ENCODE data around the gene MBD2.

DNA sequence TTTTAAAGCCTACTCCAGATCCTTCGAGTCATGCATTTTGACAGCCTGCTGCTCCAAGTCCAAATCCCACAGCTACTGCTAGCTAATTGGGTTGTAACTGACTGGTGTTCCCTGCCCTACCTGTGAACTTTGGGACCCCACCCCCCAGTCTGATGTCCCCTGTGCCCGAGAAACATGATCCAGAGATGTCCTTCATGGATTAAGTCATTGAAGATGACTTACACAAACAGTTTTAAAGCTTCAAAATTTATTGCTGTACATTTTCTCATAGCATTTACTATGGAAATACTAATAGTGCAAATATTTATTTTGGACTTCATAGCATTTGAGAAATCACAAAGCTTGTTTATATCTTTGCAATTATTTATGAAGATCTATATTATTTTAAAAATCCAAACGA is 73.1 kb downstream of the MBD2 start:
- TF ChIP-seq ZNF670 (tag by site-specific recombination; IDR thresholded peaks at IDR 0.05; ENCODE audit: low read depth): no peak
- no peak for TF ChIP-seq ZBTB7A (tag by site-specific recombination; IDR thresholded peaks at IDR 0.05; ENCODE audit: low read depth)
- TF ChIP-seq, protein P1, sequence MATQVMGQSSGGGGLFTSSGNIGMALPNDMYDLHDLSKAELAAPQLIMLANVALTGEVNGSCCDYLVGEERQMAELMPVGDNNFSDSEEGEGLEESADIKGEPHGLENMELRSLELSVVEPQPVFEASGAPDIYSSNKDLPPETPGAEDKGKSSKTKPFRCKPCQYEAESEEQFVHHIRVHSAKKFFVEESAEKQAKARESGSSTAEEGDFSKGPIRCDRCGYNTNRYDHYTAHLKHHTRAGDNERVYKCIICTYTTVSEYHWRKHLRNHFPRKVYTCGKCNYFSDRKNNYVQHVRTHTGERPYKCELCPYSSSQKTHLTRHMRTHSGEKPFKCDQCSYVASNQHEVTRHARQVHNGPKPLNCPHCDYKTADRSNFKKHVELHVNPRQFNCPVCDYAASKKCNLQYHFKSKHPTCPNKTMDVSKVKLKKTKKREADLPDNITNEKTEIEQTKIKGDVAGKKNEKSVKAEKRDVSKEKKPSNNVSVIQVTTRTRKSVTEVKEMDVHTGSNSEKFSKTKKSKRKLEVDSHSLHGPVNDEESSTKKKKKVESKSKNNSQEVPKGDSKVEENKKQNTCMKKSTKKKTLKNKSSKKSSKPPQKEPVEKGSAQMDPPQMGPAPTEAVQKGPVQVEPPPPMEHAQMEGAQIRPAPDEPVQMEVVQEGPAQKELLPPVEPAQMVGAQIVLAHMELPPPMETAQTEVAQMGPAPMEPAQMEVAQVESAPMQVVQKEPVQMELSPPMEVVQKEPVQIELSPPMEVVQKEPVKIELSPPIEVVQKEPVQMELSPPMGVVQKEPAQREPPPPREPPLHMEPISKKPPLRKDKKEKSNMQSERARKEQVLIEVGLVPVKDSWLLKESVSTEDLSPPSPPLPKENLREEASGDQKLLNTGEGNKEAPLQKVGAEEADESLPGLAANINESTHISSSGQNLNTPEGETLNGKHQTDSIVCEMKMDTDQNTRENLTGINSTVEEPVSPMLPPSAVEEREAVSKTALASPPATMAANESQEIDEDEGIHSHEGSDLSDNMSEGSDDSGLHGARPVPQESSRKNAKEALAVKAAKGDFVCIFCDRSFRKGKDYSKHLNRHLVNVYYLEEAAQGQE (tag by site-specific recombination; IDR thresholded peaks at IDR 0.05): no peak
- TF ChIP-seq, protein P2, sequence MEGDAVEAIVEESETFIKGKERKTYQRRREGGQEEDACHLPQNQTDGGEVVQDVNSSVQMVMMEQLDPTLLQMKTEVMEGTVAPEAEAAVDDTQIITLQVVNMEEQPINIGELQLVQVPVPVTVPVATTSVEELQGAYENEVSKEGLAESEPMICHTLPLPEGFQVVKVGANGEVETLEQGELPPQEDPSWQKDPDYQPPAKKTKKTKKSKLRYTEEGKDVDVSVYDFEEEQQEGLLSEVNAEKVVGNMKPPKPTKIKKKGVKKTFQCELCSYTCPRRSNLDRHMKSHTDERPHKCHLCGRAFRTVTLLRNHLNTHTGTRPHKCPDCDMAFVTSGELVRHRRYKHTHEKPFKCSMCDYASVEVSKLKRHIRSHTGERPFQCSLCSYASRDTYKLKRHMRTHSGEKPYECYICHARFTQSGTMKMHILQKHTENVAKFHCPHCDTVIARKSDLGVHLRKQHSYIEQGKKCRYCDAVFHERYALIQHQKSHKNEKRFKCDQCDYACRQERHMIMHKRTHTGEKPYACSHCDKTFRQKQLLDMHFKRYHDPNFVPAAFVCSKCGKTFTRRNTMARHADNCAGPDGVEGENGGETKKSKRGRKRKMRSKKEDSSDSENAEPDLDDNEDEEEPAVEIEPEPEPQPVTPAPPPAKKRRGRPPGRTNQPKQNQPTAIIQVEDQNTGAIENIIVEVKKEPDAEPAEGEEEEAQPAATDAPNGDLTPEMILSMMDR (tag by site-specific recombination; IDR thresholded peaks at IDR 0.05): no peak
- no peak for TF ChIP-seq ZFP3 (tag by site-specific recombination; IDR thresholded peaks at IDR 0.05; ENCODE audit: low read depth)
- TF ChIP-seq ZNF121 (tag by site-specific recombination; IDR thresholded peaks at IDR 0.05): no peak
- TF ChIP-seq, protein P3, sequence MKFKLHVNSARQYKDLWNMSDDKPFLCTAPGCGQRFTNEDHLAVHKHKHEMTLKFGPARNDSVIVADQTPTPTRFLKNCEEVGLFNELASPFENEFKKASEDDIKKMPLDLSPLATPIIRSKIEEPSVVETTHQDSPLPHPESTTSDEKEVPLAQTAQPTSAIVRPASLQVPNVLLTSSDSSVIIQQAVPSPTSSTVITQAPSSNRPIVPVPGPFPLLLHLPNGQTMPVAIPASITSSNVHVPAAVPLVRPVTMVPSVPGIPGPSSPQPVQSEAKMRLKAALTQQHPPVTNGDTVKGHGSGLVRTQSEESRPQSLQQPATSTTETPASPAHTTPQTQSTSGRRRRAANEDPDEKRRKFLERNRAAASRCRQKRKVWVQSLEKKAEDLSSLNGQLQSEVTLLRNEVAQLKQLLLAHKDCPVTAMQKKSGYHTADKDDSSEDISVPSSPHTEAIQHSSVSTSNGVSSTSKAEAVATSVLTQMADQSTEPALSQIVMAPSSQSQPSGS (tag by site-specific recombination; IDR thresholded peaks at IDR 0.05; ENCODE audit: low read depth): no peak

Data from HEK293 (cell line).